ENCODE measurements around the gene SLC22A23. TPM values are rescaled to one million over a fixed set of nuclear protein-coding genes. Genes with fewer than 3 reads are reported as not detected.

The SLC22A23 gene
- total RNA-seq, 4 donors from 2014 or later = 16.6 to 21.8 (median 17.6) TPM

DNA sequence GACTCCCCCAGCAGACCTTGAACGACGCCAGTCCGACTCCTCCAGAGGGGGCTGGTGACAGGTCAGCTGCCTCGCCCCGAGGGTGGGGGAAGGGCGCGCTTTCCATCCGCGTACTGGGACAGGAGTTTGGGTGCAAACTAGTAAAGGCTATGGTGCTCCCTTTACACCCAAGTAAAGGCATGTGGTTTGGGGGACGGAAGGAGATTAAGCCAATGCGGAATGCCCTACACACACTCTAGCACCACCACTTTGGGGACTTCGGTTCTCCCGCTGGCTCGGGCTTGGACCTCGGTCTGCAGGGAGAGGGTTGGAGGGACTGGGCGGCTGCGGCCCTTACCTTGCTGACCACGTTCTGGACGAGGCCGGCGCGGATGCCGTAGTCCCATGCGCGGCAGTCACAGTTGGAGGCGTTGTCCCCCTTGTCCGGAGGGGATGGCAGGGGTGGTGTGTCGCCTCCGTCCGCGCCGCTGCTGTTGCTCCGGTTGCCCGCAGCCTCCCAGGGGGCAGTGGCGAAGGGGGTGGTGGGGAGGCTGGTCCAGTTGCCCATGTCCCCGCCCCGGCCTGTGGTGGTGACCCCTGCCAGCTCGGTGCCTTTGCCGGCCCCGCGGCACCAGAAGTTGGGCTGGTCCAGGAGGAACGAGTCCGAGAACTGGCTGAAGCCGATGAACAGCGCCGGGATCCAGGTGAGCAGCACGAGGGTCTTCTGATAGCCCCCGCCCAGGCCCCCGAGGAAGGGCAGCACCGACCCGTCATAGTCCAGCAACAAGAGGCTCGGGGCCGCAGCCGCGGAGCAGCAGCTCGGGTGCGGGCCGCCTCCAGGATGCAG, 1.1 kb downstream of the SLC22A23 start:
- Histone ChIP-seq H3K27me3 (no peaks in the 10 kb centered on the region), H3K36me3 (no peaks in the 10 kb centered on the region), H3K27ac (peak overlapping the region in 1 of 3 donors; percentile 31), H3K4me3 (replicated peaks in 1 of 3) (peak overlapping the region; percentile 6 to 69 (median 29)), H3K9me3 (no peaks in the 10 kb centered on the region), H3K4me1 (peaks cover 16 to 32% of the 10 kb centered on the region in 2 donors)
- intact Hi-C loops (cut with DNase I) = loop anchor here (5.0 to 10.0 kb wide), 3 partner anchors 61 to 178 kb away; no protein-coding TSS in a partner anchor
- peak; percentile 30 to 43 for DNase-seq
- 0 to 3% methylated on average over 8 to 15 of the region's 58 CpGs for WGBS, 2 donors
- no peak for TF ChIP-seq POLR2A (IDR thresholded peaks at IDR 0.05)
- TF ChIP-seq, protein P1, sequence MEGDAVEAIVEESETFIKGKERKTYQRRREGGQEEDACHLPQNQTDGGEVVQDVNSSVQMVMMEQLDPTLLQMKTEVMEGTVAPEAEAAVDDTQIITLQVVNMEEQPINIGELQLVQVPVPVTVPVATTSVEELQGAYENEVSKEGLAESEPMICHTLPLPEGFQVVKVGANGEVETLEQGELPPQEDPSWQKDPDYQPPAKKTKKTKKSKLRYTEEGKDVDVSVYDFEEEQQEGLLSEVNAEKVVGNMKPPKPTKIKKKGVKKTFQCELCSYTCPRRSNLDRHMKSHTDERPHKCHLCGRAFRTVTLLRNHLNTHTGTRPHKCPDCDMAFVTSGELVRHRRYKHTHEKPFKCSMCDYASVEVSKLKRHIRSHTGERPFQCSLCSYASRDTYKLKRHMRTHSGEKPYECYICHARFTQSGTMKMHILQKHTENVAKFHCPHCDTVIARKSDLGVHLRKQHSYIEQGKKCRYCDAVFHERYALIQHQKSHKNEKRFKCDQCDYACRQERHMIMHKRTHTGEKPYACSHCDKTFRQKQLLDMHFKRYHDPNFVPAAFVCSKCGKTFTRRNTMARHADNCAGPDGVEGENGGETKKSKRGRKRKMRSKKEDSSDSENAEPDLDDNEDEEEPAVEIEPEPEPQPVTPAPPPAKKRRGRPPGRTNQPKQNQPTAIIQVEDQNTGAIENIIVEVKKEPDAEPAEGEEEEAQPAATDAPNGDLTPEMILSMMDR (IDR thresholded peaks at IDR 0.05) = no peak

DNA sequence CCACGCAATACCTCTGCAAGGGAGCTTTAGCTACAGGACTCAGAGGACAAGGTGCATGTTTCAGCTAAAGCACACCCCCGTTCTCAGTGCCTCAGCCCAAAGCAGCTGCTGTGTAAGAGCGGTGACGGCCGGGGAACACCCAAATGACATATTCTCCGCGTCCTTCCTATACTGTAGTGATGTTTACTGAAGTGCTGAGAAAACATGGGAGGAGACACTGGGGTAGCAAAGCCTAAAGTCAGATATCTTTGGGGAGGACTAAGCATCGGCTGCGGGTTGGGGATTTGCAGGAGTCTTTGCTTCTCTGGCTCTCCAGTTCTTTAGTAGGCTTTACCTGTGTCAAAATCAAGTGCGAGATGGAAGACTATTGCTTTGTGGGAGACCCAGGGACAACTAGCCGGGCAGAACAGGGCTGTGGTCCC, 1.7 kb downstream of the SLC22A23 start:
- H3K36me3 ChIP-seq = no peaks in the 10 kb centered on the region
- intact Hi-C loops (cut with DNase I) = loop anchor here (5.0 to 10.0 kb wide), 3 partner anchors 60 to 178 kb away; no protein-coding TSS in a partner anchor
- no peak for DNase-seq
- peaks cover 16 to 32% of the 10 kb centered on the region in 2 donors for H3K4me1 ChIP-seq
- no peak for TF ChIP-seq POLR2A (IDR thresholded peaks at IDR 0.05)
- TF ChIP-seq, protein P1 (IDR thresholded peaks at IDR 0.05) = no peak
- no peaks in the 10 kb centered on the region for H3K9me3 ChIP-seq
- H3K4me3 ChIP-seq (replicated peaks in 1 of 3) = peak overlapping the region in 1 of 3 donors; percentile 69
- no peaks in the 10 kb centered on the region for H3K27me3 ChIP-seq
- no peak overlapping the region for H3K27ac ChIP-seq
- WGBS, 2 donors = 67 to 73% methylated on average over 8 to 11 of the region's 11 CpGs

DNA sequence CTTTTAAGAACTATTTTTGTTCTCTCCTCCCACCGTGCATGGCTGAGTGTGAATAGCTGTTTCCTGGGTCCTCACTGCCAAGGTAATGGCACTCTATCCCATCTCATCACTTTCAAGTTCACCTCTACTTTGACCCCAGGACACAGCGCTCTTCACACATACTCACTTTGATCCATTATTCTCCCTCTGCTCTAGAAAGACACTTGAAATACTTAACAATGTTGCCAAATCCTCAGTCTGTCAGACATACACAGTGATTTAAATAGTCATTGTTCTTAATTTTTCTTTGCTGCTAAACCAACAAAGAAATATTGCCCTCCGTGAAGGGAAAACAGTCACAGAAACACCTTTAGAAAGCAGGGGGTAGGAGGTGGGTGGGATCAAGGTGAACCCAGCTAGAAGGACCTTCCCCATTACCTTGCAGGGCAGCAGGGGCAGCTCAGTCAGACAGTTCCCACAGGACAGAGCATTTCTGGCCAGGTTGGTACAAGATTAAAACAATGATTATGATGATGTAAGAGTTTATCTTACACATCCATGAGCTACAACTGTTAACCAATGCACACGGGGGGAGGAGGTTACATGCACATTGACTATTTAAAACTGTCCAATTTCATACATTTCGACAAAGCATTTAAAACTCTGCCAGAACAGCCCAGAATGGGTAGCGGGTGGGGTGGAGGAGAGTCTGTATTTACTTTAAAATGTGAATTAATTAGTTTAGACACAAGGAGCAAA, 2.4 kb downstream of the SLC22A23 start:
- intact Hi-C loops (cut with DNase I) = loop anchor here (5.0 to 10.0 kb wide), 3 partner anchors 60 to 177 kb away; no protein-coding TSS in a partner anchor
- peaks cover 16 to 32% of the 10 kb centered on the region in 2 donors for H3K4me1 ChIP-seq
- no peak overlapping the region for H3K4me3 ChIP-seq (replicated peaks in 1 of 3)
- H3K9me3 ChIP-seq = no peaks in the 10 kb centered on the region
- no peak for DNase-seq
- no peaks in the 10 kb centered on the region for H3K27me3 ChIP-seq
- H3K27ac ChIP-seq = no peak overlapping the region
- no peak for TF ChIP-seq POLR2A (IDR thresholded peaks at IDR 0.05)
- TF ChIP-seq, protein P1 (IDR thresholded peaks at IDR 0.05) = no peak
- H3K36me3 ChIP-seq = no peaks in the 10 kb centered on the region
- whole genome bisulfite sequencing, 2 donors = 72 to 77% methylated on average over 6 of the region's 6 CpGs

DNA sequence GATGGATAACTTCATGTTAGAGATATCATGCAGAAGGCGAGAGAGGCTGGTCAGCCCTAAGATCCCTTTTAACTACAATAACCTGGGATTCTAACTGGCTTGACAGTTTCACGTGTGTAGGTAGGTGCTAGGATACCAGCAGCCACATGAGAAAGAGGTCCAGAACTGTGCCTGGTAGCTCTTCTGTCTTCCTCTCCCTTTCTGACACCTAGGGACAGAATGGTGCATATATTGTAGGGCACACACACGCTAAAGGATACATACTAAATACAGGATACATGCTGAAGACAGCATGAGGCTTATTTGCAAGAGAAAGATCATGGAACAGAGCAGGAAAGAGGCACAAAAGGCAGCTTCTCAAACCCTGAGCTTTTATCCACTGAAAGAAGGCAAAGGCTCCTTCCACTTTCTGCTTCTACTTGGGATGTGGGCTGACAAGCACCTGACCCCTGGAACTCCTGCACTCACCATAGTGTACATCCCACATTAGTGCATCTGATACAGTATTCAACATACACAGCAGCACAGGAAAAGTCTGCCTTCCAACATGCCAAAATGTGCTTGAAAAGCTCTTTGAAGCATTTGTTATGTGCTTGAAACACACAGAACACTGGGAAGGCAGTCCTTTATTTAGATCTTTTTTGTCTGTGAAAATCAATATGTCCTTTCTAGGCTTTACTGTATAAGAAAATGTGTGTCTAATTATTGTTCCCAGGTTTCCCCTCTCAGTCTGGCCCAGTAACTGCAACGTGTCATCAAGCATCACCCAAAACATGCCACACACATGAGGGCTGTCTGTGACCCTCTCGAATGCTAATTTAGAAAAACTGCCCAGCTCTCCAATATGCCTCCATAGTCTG, 3.2 kb downstream of the SLC22A23 start:
- H3K27ac ChIP-seq = no peak overlapping the region
- peaks cover 16 to 32% of the 10 kb centered on the region in 2 donors for H3K4me1 ChIP-seq
- intact Hi-C loops (cut with DNase I) = loop anchor here (10.0 kb wide), 2 partner anchors 59 to 99 kb away; no protein-coding TSS in a partner anchor
- no peaks in the 10 kb centered on the region for H3K27me3 ChIP-seq
- DNase-seq = no peak
- H3K36me3 ChIP-seq = no peaks in the 10 kb centered on the region
- H3K9me3 ChIP-seq = no peaks in the 10 kb centered on the region
- TF ChIP-seq, protein P1 (IDR thresholded peaks at IDR 0.05) = no peak
- TF ChIP-seq POLR2A (IDR thresholded peaks at IDR 0.05) = no peak
- 89 to 93% methylated on average over 5 of the region's 5 CpGs for WGBS, 2 donors
- no peak overlapping the region for H3K4me3 ChIP-seq (replicated peaks in 1 of 3)
